Stimulated activated CD8-positive, alpha-beta memory T cell treated with anti-CD3 and anti-CD28 coated beads, Interleukin-12 subunit alpha, Interleukin-12 subunit beta, amount 100 ng/mL, for 4 hours (primary cell): Measurements from ENCODE around the gene LAMA5.

Experiments
- DNase-seq: peaks from one replicate; pipeline ENCODE4 v3.0.0-alpha.2; 2020; ENCODE audit warnings: low read depth

Gene LAMA5

DNA sequence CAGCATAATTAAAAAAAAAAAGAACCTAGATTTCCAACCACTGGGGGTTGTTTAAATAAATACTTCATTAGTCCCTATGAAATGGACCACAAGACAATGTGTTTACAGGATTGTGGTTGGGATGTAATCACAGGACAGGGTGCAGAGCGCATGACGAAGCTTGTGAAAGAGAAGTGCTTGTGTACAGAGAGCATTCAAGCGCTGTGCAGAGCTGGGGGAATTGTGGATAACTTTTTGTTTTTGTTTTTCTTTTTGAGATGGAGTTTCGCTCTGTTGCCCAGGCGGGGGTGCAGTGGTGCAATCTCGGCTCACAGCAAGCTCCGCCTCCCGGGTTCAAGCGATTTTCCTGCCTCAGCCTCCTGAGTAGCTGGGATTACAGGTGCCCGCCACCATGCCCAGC is 22.3 kb downstream of the LAMA5 start:
- DNase-seq, result no peak

DNA sequence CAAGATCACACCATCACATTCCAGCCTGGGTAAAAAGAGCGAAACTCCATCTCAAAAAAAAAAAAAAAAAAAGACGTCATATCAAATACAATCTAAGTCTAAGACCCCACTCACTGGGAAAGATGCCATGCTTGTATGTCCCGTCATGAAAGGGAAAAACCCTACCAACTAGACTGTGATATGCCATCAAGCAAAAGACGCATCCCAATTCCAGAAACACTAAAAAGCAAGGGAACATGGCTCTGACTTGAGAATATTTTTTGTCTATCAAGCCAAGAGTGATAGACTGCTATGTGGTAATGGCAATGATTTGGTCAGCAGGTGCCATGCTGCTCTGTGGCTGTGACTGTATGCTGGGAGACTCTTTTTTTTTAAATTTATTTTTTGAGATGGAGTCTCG is 23.0 kb downstream of the LAMA5 start:
- DNase-seq, result no peak

DNA sequence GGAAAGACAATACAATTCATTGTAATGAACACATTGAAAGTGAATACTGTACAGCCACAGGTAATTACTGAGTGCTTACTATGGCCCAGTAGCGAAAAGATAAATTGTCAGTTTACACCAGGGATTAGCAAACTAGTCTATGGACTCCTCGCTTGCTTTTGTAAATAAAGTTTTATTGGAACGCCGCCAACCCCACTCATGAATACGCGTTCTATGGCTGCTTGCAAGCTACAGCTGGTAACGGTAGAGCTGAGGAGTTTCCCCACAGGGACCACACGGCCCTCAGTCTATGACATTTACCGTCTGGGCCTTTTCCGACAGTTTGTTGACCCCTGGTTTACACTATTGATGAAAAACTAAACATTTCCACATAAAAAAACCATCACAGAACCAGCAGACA is 24.2 kb downstream of the LAMA5 start:
- DNase-seq, result no peak

DNA sequence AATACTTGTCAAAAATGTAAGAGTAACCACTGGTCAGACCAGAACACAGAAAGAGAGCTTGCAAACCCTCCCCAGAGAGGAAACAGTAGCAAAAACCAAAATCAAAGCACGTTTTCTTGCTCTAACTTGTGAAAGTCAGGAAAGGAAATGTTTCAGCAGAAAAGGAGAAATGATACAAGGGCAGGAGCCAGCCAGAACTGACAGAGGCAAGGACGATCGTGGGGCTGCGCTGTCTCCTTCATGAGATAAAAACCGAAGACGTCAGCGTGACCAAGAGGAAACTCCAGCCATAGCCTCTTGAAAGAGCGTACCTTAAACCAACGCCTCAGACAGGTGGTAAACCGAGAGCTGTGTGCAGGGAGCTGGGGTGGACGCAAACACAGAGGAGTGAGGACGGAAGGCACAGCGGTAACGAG is 27.5 kb downstream of the LAMA5 start:
- DNase-seq, result no peak

DNA sequence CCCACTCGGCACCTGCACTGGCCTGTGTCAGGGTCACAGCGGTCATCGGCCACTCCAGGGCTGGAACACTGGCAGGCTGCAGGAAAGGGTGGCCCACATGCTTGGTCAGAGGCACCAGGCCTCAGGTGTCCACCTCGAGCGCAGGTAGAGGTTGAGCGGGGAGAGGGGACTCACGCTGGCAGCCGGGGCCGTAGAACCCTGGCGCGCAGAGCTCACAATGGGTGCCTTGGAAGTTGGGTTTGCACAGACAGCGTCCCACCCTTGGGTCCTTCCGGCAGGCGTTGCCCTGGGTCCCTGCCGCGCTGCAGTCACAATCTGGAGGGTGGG is 28.9 kb downstream of the LAMA5 start:
- no peak for DNase-seq

DNA sequence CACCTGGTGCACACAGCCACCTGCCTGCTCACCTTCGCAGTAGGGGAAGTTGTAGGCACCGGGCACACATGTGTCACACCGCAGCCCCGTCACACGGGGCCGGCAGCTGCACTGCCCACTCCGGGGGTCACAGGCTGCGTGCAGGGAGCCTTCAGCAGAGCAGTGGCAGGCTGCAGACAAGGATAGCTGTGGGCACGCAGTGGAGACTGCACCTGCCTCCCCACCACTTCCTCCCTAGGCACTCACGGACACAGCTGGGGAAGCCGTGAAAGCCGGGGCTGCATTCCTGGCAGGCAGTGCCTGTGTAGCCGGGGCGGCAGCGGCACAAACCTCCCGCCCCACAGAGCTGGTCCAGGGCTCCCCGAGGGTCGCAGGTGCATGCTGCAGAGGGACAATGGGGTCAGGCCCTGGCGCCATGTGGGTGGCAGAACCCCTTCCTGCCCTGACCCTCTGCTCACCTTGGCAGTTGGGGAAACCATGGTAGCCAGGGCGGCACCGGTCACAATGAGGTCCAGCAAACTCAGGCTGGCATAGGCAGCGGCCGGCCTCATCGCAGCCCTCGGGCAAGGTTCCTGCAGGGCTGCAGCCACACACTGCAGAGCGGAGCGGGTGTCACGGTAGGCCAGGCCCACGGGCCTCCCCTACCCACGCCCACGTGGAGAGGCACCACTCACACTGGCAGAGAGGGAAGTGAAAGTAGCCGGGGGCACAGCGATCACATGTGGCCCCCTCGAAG is 29.4 kb downstream of the LAMA5 start:
- no peak for DNase-seq

DNA sequence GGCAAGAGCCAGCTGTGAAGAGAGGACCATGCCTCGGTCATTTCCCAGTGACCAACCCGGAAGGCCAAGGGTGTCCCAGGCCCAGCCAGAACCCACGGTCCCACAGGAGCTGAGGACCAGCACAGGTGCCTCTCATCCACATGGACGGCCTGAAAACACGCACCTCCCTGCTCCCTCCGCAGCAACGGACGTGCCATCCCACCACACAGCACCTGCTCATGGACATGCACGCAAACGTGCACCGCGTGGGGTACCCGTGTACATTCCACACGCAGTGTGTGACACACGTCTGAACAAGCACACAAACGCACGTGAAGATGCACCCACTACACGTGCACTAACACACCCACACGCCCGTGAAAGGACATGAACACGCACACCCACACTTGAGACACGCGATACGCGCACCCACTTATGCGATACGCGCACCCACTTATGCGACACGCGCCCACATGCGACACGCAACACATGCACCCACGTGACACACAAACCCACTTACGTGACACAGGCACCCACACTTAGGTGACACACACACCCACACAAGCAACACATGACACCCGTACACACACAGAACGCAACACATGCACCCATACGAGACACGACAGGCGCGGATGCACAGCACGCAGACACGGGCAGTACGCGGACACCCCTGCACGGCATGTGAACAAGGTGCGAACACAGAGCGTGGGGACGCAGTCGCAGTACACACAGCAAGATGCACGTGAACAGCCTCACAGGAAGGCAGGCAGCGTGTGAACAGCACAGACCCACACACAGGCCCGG is 30.1 kb downstream of the LAMA5 start:
- DNase-seq, result no peak

DNA sequence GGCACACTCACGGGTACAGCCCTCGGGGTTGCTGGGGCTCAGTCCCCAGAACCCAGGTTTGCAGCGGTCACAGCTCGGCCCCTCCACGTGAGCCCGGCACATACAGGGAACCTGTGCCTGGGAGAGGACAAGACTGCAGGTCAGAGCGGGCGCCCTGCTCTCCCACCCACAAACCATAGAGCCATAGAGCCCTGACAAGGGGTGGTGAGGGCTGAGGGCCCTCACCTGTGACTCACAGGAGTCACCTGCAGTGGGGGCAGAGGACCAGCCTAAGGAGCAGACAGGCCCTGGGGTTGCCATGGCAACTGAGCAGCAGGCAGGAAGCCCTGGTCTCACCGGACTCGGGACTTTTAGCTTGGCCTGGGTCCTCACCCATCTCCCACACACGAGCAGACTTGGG is 30.8 kb downstream of the LAMA5 start:
- no peak for DNase-seq

DNA sequence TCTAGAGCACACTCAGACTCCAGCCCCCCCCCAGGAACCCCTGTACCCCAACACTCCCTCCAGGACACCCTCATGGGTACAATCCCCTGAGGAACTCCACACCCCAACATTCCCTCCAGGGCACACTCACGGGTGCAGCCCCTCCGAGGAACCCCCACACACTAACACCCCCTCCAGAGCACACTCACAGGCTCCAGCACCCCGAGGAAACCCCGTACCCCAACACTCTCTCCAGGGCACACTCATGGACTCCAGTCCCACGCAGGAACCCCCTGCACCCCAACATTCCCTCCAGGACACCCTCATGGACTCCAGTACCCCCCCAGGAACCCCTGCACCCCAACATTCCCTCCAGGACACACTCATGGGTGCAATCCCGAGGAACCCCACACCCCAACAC is 31.6 kb downstream of the LAMA5 start:
- DNase-seq, result no peak

DNA sequence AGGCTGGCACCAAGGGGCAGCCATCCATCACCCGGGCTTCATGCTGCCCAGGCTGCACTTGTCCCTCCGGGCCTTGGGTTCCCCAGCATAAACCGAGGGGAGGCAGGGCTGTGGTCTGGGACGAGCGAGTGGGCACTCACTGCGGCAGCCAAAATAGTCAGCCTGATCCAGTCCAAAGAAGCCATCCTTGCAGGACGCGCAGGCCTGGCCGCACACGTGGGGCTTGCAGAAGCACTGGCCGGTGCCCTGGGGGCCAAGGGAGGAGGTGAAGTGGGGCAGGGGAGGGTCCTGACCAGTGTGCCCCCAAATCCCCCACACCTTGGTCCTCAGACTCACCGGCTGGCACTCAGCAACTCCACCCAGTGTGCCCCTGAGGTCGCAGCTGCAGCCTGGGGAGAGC is 32.2 kb downstream of the LAMA5 start:
- DNase-seq, result no peak

DNA sequence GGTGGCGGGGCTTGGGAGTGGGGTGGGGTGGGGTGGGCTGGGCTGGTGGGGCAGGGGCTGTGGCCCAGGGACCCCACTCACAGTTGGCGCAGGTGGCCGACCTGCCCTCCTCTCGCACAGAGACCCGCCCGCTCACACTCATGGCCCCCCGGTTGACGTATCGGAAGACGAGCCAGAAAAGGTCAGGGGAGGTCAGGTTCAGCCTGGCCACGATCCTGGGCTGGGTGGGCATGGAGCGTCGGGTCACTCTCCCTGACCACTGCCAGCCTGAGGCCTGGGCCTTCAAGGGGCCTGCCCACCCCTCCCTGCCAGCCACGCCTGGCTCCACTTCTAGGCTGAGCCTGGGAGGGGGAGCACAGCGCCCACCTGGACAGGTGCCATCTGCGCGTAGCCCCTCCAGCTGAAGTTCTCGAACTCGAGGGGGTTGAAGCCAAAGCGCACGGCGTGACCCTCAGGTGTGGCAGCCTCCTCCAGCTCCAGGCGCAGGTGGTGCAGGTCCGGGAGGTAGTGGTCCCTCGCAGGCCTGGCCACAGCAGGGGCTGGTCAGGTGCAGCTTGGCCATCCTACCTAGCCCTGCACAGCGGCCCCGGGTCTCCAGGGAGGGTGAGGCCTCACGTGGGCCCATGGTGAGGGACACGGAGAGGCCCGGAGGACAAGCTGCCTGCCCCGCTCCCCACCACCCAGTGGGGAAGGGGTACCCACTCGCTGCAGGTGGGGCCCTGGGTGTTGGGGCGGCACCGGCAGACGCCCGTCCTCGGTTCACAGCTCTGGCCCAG is 33.1 kb downstream of the LAMA5 start:
- no peak for DNase-seq

DNA sequence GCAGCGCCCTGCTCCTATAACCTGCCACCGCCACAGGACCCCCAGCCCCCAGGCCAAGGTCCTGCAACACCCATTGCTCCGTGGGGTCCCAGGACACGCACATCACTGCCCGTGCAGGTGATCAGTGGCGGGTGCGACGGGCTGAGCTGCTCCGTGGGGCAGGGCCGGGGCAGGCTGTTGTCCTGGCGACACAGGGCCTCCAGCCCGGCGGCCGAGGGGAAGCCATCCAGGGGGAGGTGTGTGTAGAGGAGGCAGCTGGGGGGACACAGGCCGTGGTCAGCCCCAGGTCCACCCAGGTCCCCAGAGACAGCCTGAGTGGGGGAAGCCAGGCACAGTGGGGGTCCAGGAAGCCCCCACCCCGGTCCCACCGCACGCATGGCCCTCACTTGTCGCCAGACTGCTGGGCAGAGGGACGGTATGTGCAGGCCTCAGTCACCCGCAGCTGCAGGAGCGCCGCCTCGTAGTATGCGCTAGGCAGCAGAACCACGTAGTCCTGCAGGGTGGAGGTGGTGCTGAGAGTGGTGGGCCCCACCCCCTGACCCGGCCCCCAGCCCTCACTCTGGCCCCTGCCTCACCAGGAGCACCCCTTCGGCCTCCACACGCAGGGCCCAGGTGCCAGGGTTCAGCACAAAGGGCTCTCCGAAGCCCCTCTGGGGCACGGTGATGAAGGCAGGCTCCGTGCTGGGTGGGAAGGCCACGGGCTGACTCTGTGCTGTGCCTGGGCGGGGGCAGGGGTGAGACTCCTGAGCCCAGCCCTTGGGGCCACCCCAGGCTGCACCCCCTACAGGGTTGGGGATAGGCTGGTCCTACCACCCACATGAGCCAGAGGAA is 33.9 kb downstream of the LAMA5 start:
- DNase-seq, result no peak

DNA sequence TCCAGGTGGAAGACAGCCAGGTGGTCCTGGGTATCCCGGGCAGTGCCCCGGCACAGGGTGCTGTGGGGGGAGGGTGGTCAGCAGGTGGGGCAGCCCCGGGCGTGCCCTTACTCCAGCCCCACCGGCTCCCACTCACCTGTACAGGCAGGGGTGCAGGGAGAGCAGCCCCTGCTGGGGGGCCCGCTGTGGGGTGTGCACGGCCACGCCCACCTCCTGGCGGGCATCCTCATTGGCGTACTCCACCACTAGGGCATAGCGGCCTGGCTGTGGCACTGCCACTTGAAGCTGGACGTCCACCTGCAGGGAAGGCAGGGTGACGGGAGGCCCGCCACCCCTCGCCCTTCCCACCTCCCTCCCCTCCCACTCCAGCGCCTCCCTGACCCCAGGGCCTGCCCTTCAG is 34.7 kb downstream of the LAMA5 start:
- no peak for DNase-seq

DNA sequence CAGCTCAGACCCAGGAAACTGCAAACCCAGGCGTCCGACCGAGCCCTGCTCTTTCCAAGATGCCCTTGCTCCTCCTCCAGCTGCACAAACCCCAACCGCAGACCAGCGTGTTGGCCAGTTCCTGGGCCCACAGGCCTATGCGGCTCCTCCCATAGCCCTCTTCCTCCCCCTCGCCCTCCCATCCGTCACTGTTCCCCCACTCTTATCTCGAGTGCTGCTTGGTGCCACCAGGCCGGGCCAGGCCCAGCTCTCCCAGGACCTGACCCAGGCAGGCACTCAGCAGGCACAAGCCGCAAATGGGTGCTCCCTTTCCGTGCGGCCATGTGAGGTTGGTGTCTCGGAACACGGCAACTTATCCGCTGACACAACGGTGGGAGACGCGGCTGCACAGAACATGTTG is 35.8 kb downstream of the LAMA5 start:
- DNase-seq, result no peak

DNA sequence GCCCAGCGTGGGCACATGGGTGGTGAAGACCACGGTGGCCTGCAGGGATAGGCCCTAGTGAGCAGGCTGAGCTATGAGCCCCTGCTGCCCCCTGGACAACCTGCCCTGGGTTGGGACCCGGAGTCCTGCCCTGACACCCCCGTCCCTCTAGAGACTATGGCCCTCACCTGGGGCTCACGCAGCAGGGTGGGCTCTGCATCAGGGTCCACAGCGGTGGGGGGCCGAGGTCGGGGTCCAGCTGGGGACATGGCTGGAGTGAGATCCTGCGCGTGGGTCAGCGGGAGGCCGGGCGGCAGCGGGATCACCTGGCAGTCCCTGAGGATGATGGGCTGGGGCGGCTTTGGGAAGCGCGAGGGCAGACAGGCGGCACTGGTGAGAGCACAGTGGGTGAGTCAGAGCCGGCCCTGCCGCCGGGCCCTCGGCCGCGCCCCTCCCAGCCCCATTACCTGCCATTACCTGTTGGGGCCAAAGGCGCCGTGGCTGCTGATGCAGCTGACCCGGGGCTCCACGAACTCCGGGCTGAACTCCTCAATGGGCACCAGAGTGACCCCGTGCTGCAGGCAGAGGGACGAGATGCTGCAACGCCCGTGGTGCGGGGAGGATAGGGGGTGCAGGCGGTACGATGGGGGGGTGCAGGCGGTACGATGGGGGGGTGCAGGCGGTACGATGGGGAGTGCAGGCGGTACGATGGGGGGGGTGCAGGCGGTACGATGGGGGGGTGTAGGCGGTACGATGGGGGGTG is 36.4 kb downstream of the LAMA5 start:
- DNase-seq, result no peak

DNA sequence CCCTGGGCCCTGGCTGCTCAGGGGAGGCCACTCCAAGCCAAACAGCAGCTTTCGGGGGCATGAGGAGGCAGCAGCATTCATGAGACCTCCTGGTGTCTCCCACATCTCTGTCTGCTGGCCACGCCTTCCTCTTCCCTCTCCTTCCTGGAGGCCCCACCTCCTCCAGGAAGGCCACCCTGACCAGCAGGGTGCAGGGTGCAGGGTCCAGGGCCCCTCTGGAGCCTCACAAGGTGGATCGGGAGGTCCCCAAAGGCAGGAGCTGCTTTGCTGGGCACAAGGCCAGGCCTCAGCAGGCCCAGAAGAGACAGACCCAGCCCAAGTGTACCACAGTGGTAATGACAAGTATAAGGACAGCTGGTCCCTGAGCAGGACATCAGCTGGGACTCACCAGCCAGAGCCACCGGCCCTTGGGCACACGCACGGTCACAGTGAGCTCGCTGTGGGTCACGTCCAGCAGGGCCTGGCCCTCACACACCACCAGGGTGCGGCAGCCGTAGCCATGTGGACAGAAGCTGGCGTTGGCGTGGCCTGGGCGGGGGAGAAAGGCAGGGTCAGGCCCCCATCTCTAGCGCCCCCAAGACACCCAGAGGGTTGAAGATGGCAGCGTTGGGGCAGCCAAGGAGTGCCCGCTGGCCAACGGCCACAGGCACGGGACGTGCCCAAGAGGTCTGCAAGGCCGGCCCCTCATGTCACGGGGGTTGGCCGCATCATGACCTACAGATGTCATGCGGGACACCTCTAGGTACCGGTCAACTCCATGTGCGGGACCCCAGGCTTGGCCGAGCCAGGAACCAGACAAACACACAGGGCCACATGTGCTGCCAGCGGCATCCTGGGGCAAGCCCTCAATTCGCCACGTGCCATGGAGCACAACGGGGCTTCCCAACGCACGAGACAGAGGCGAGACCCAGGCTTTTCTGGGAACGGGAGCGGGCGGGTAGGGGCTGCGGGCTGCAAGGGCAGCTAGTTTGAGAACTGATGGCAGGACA is 37.4 kb downstream of the LAMA5 start:
- no peak for DNase-seq

DNA sequence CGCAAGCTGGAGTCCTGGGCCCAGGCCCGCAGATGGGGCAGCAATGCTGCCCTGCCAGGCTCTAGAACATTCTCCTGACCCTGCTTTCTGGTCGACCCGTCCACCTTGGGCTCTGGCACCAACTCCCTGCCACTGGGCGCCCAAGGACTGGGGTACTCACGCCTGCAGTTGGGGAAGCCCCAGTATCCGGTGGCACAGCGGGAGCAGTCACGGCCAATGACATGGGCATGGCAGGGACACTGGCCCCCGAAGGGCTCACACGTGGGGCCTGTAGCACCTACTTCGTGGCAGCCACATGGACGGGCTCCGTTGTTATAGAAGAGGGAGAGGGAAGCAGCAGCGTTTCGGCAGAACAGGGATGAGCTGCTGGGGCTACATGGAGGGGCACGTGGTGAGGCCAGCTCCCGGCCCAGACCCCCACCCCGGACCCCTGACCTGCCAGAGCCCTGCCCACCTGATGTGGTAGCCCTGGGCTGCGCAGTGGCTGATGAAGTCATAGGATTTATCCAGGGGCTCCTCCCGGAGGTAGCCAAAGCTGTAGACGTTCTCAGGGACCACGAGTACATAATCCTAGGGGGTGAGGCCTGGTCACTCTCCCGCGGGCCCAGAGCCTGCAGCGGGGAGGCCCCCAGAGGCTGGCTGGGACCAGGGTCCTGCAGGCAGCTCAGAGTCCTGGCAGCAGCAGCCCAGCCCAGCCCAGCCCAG is 38.3 kb downstream of the LAMA5 start:
- DNase-seq, result no peak

DNA sequence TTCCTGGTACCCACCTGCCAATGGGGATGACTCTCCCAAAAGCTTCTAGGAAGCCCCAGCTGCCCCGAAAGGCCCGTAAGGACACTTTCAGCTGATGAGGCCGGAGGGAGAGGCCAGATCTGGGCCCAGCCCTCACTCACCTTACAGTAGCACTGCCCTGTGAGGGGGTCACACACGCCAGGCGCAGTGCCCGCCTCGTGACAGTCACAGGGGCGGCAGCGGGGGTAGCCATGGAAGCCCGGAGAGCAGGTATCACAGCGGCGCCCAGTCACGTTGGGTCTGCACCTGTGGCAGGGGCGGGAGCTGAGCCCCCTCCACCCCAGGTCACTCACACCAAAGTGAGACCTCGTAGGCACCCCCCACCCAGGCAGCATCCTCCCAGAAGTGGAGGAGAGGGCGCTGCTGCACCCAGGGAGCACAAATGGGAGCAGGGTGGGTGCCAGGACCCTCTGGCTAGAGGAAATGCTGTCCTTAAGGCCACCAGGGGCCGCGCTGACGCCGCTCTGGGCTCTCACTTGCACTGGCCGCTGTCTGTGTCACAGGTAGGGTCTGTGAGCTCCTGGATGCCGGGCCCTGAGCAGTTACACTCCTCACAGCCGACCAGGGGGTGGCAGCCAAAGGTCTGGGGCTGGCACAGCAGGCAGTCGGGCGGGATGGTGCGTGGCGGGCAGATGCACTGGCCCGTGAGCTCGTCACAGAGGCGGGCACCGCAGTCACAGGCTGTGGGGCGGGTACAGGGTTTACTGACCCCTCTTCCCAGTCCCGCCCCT is 39.2 kb downstream of the LAMA5 start:
- no peak for DNase-seq
